HepG2 (cell line): ENCODE results near the gene PEMT. TPM values are rescaled to one million over a fixed set of nuclear protein-coding genes. Genes with fewer than 3 reads are reported as not detected.
A peak's percentile ranks its signal among the peaks of the same experiment; 100 is the strongest.

Source experiments
- ATAC-seq: fragments of 200-7000 bp; cut with Tn5 transposase; 3 replicates; pipeline ENCODE4 v1.9.1; 2020; ENCODE audit warnings: mild to moderate bottlenecking, moderate library complexity
- BruUV-seq: library from RNA; stranded (reverse); fragments of 400-500 nt; replicated peaks from 2 replicates; lab custom pipeline; 2021; lab: Mats Ljungman, UMichigan
- CTCF ChIA-PET: fragments of 300-600 bp; formaldehyde crosslinking; extraction: SDS; loops from one replicate; lab custom pipeline; 2021; ENCODE audit warnings: low total read pairs, inconsistent platforms, low intra/inter-chr PET ratio; lab: Yijun Ruan, JAX
- POLR2A ChIA-PET: fragments of 350-600 bp; sonication (Branson Sonifier 250); formaldehyde crosslinking; loops from one replicate; lab custom pipeline; 2020; ENCODE audit warnings: antibody characterized with exemption, inconsistent platforms; lab: Yijun Ruan, JAX
- DNase-seq: peaks from one replicate; pipeline ENCODE4 v3.0.0-alpha.2; 2015; ENCODE audit warnings: low spot score
- FAIRE-seq: peaks from 3 replicates; lab custom pipeline; 2011; peaks lifted over from hg19 to GRCh38; lab: Jason Lieb, UNC
- H2AFZ ChIP-seq: one replicate; pipeline ENCODE4 v1.6.1; 2011; ENCODE audit warnings: low read length, inconsistent platforms
- H3K27ac ChIP-seq: fragments of 300-600 bp; 3 replicates; pipeline ENCODE4 v1.8.0; 2011; ENCODE audit warnings: mixed run types, mild to moderate bottlenecking, mixed read lengths, low read length, inconsistent platforms; ENCODE audit not compliant: insufficient read depth; ENCODE audit errors: extremely low read length
- H3K27me3 ChIP-seq, 2 experiments: fragments of 200-600 bp in 1 of 2; 2 replicates in 1 of 2; 3 replicates in 1 of 2; pipeline versions ENCODE4 v1.6.0 to v1.8.0; 2011; ENCODE audit warnings: low read length in 2 of 2, mild to moderate bottlenecking in 2 of 2, moderate library complexity in 2 of 2, inconsistent platforms in 1 of 2; ENCODE audit not compliant: insufficient read depth in 2 of 2, control insufficient read depth in 1 of 2
- H3K36me3 ChIP-seq, 2 experiments: fragments of 200-600 bp in 1 of 2; replicated peaks in 1 of 2; 2 replicates in 1 of 2; 3 replicates in 1 of 2; pipeline versions ENCODE4 v1.5.1 to v1.8.0; 2011; ENCODE audit warnings: low read length in 2 of 2, inconsistent platforms in 1 of 2; ENCODE audit not compliant: insufficient read depth in 2 of 2, control insufficient read depth in 1 of 2
- H3K4me1 ChIP-seq: 2 replicates; pipeline ENCODE4 v1.5.1; 2012; ENCODE audit warnings: low read length, inconsistent platforms; ENCODE audit not compliant: insufficient read depth
- H3K4me2 ChIP-seq: 2 replicates; pipeline ENCODE4 v1.6.0; 2011; ENCODE audit warnings: low read depth, low read length, inconsistent platforms
- H3K4me3 ChIP-seq, 3 experiments: fragments of 200-600 bp in 1 of 3; sonication (generic), shearing (Covaris generic) in 1 of 3; replicated peaks in 1 of 3; 2 replicates each; pipeline ENCODE4 v1.5.1; 2011 to 2016; ENCODE audit warnings: low read length in 3 of 3, inconsistent platforms in 2 of 3, low read depth in 2 of 3, mild to moderate bottlenecking in 2 of 3, control low read depth in 1 of 3, mixed read lengths in 1 of 3; ENCODE audit not compliant: insufficient read depth in 1 of 3
- H3K79me2 ChIP-seq: one replicate; pipeline ENCODE4 v1.6.1; 2011; ENCODE audit warnings: low read length, inconsistent platforms; ENCODE audit not compliant: insufficient read depth
- H3K9ac ChIP-seq: 2 replicates; pipeline ENCODE4 v1.6.0; 2011; ENCODE audit warnings: mild to moderate bottlenecking, low read depth, low read length, inconsistent platforms; ENCODE audit not compliant: insufficient read depth
- H3K9me3 ChIP-seq: 2 replicates; pipeline ENCODE4 v1.5.1; 2012; ENCODE audit warnings: mild to moderate bottlenecking, low read length
- H4K20me1 ChIP-seq: 2 replicates; pipeline ENCODE4 v1.6.0; 2011; ENCODE audit warnings: inconsistent platforms, mild to moderate bottlenecking, low read length, moderate library complexity; ENCODE audit not compliant: insufficient read depth
- ADNP ChIP-seq: sonication (generic); formaldehyde crosslinking; IDR thresholded peaks from 2 replicates; pipeline ENCODE4 v1.4.0; 2020; ENCODE audit warnings: missing genetic modification reagents
- FOSL1 ChIP-seq: sonication (generic); formaldehyde crosslinking; IDR thresholded peaks from 2 replicates; pipeline ENCODE4 v1.9.0; 2021; ENCODE audit warnings: missing genetic modification reagents, borderline replicate concordance
- GABPB1 ChIP-seq: IDR thresholded peaks from 2 replicates; pipeline ENCODE4 v1.6.1; 2016; ENCODE audit warnings: mild to moderate bottlenecking, missing genetic modification reagents, moderate library complexity, missing compliant biosample characterization
- JUNB ChIP-seq: sonication (generic); formaldehyde crosslinking; IDR thresholded peaks from 2 replicates; pipeline ENCODE4 v1.8.0; 2022; ENCODE audit warnings: missing genetic modification reagents, mild to moderate bottlenecking, borderline replicate concordance
- NFKBIZ ChIP-seq: IDR thresholded peaks from 2 replicates; pipeline ENCODE4 v1.6.1; 2018; ENCODE audit warnings: missing genetic modification reagents, missing compliant biosample characterization
- NR2F1 ChIP-seq, 2 experiments: fragments of 450-650 bp in 1 of 2; formaldehyde crosslinking in 1 of 2; IDR thresholded peaks; 2 replicates each; pipeline versions ENCODE4 v1.5.0 to v1.6.1; 2016 to 2020; ENCODE audit warnings: mild to moderate bottlenecking in 1 of 2, missing compliant biosample characterization in 1 of 2, missing genetic modification reagents in 1 of 2, moderate library complexity in 1 of 2
- SKI ChIP-seq: fragments of 450-650 bp; IDR thresholded peaks from one replicate; pipeline ENCODE4 v1.6.1; 2018; ENCODE audit warnings: mild to moderate bottlenecking; ENCODE audit not compliant: partially characterized antibody
- ZNF160 ChIP-seq: sonication (generic); formaldehyde crosslinking; IDR thresholded peaks from 2 replicates; pipeline ENCODE4 v1.8.0; 2022; ENCODE audit warnings: mild to moderate bottlenecking, inconsistent platforms, missing genetic modification reagents
- WGBS: methylation state at CpG from one replicate; pipeline ENCODE4 v1.1.6; 2017; ENCODE audit warnings: low lambda C conversion rate; 5-methylcytosine and 5-hydroxymethylcytosine counted together
- in situ Hi-C: cut with HindIII; loops from 2 replicates; pipeline ENCODE4 v1.10.0; 2017; ENCODE audit warnings: low pct_unique_long_range_greater_than_20kb; ENCODE audit not compliant: extremely low pct_ligation_motif_present
- intact Hi-C: fragments of 100-400 bp; cut with micrococcal nuclease; formaldehyde crosslinking; loops from one replicate; pipeline ENCODE4 v1.10.0; 2022; ENCODE audit not compliant: unreplicated experiment
- polyA plus RNA-seq, 8 experiments: library from polyadenylated mRNA; depleted of rRNA in 3 of 8; stranded (reverse) in 7 of 8; unstranded in 1 of 8; fragments of >200 nt; fragmentation: Illumina TruSeq in 4 of 8; extraction: Trizol in 4 of 8; gene quantifications; 2 replicates each; pipeline versions ENCODE4 v1.2.1 to v1.2.3, GENCODE V29; 2011 to 2016; ENCODE audit warnings: low read depth in 4 of 8, missing spikeins in 1 of 8, mixed read lengths in 1 of 8; ENCODE audit not compliant: insufficient read depth in 1 of 8
- total RNA-seq, 5 experiments: library from RNA; depleted of rRNA; stranded (reverse); fragments of >200 nt; fragmentation: Illumina TruSeq; extraction: Trizol; gene quantifications; 2 replicates each; pipeline ENCODE4 v1.2.3, GENCODE V29; 2016; ENCODE audit warnings: low read depth in 1 of 5
- TF ChIP-seq, protein P1 (sequence below): sonication (generic); formaldehyde crosslinking; IDR thresholded peaks from 2 replicates; pipeline ENCODE4 v1.4.0; 2020; ENCODE audit warnings: missing genetic modification reagents, borderline replicate concordance
- TF ChIP-seq, protein P2 (sequence below): sonication (generic); formaldehyde crosslinking; IDR thresholded peaks from 2 replicates; pipeline ENCODE4 v1.8.1; 2023; ENCODE audit warnings: mild to moderate bottlenecking, missing genetic modification reagents, borderline replicate concordance

Gene PEMT
- total and polyA plus RNA-seq, 2 of the 13 experiments (the other 11 are each of a cell fraction or from before 2014, with no cell fraction given), result 31.7 to 43.6 TPM

DNA sequence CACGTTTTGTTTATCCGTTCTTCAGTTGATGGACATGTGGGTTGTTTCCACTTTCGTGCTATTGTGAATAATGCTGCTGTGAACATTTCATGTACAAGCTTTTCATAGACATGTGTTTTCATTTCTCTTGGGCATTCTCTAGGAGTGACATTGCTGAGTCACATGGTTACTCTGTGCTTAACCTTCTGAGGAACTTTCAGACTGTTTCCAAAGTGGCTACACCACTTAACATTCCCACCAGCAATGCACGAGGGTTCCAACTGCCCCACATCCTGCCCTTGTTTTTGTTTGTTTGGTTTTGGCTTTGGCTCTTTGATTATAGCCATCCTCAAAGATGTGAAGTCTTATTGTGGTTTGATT, 14.2 kb upstream of the PEMT start:
- no peak for DNase-seq
- peak overlapping the region; percentile 49; the same call in 1 of the 2 replicates for H3K4me2 ChIP-seq
- H3K4me1 ChIP-seq, result peaks cover 37% of the 10 kb centered on the region
- H3K79me2 ChIP-seq, result no peaks in the 10 kb centered on the region
- H3K27me3 ChIP-seq, result 0 out of 5 replicates have a peak, but pooled peaks cover 0 to 1% of the 10 kb centered on the region in 2 experiments
- no peaks in the 10 kb centered on the region for H3K36me3 ChIP-seq
- FAIRE-seq, result no peak
- no peak overlapping the region for H3K9ac ChIP-seq
- H3K9me3 ChIP-seq, result no peaks in the 10 kb centered on the region
- CTCF ChIA-PET, result no interaction called here
- H3K27ac ChIP-seq, result no peak overlapping the region
- peak in 1 of 2 experiments; percentile 4; a peak in 2 of 4 replicates for TF ChIP-seq NR2F1 (CRISPR knock-in tag; IDR thresholded peaks at IDR 0.05)
- TF ChIP-seq, protein P1, sequence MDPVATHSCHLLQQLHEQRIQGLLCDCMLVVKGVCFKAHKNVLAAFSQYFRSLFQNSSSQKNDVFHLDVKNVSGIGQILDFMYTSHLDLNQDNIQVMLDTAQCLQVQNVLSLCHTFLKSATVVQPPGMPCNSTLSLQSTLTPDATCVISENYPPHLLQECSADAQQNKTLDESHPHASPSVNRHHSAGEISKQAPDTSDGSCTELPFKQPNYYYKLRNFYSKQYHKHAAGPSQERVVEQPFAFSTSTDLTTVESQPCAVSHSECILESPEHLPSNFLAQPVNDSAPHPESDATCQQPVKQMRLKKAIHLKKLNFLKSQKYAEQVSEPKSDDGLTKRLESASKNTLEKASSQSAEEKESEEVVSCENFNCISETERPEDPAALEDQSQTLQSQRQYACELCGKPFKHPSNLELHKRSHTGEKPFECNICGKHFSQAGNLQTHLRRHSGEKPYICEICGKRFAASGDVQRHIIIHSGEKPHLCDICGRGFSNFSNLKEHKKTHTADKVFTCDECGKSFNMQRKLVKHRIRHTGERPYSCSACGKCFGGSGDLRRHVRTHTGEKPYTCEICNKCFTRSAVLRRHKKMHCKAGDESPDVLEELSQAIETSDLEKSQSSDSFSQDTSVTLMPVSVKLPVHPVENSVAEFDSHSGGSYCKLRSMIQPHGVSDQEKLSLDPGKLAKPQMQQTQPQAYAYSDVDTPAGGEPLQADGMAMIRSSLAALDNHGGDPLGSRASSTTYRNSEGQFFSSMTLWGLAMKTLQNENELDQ (CRISPR knock-in tag), result no peak
- WGBS, result 1% methylated on average over 4 of the region's 4 CpGs
- H3K4me3 ChIP-seq, result no peak overlapping the region
- BruUV-seq, result no TSS peak
- POLR2A ChIA-PET, result no interaction called here
- in situ Hi-C loops (no loop called here), intact Hi-C loops (no loop called here)
- no peak for ATAC-seq
- no peak overlapping the region for H2AFZ ChIP-seq
- no peaks in the 10 kb centered on the region for H4K20me1 ChIP-seq

DNA sequence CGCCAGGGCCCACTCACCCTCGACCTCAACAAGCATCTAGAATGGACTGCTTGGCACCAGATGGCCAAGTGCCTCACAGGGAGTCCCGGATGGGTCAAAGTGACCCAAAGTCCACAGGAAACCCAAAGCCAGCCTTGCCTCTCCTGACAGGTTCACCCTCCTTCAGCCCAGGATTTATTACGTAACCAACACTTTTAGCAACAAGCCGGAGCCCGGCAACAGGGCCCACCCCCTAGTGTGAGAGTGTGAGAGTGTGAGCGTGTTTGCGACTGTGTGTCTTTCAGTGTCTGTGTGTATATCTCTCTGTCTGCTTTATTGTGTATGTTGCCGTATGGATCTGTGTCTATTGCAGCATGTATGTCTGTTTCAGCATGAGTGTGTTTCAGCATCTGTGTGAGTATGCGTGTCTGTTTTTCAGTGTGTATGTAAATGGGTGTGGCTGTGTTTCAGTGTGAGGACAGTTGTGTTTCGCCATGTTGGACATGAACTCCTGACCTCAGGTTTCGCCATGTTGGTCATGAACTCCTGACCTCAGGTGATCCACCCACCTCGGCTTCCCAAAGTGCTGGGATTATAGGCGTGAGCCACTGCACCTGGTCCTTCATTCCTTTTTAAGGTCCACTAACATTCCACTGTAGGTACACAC, 13.7 kb upstream of the PEMT start:
- CTCF ChIA-PET, result no interaction called here
- no peak overlapping the region for H3K27ac ChIP-seq
- TF ChIP-seq SKI (peak; percentile 95), FOSL1 (no peak), JUNB (no peak), GABPB1 (CRISPR knock-in tag) (no peak), NFKBIZ (no peak), NR2F1 (CRISPR knock-in tag; IDR thresholded peaks at IDR 0.05) (peak in 1 of 2 experiments; percentile 58; a peak in 3 of 4 replicates), ZNF160 (CRISPR knock-in tag) (no peak), ADNP (CRISPR knock-in tag) (no peak)
- TF ChIP-seq, protein P2, sequence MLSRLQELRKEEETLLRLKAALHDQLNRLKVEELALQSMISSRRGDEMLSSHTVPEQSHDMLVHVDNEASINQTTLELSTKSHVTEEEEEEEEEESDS, result no peak

More for the DNA sequence above, 13.7 kb upstream of the PEMT start:
- Histone ChIP-seq H3K4me1 (peaks cover 37% of the 10 kb centered on the region), H3K36me3 (no peaks in the 10 kb centered on the region), H3K27me3 (0 out of 5 replicates have a peak, but pooled peaks cover 0 to 1% of the 10 kb centered on the region in 2 experiments), H3K9me3 (no peaks in the 10 kb centered on the region), H4K20me1 (no peaks in the 10 kb centered on the region), H3K9ac (no peak overlapping the region), H3K4me3 (0 out of 6 replicates have a peak overlapping the region, but pooled peaks of 1 of the 3 experiments have one; percentile 8), H3K79me2 (no peaks in the 10 kb centered on the region), H2AFZ (no peak overlapping the region), H3K4me2 (peak overlapping the region; percentile 49; the same call in 1 of the 2 replicates)
- POLR2A ChIA-PET, result no interaction called here
- FAIRE-seq, result peak; percentile 67
- 3% methylated on average over 11 of the region's 14 CpGs for WGBS
- peak; percentile 46 for DNase-seq
- BruUV-seq, result no TSS peak
- in situ Hi-C loops, result no loop called here
- intact Hi-C loops, result no loop called here
- ATAC-seq, result no peak
